Testis (tissue), 2 donors: ENCODE measurements around the gene B3GAT2.

Experiments used
- CTCF ChIP-seq, 3 experiments: fragments of 450-650 bp in 2 of 3; fragments of 200-600 bp in 1 of 3; sonication (generic) in 1 of 3; IDR thresholded peaks; one replicate each; pipeline ENCODE4 v1.5.1; 2016 to 2019; ENCODE audit warnings: antibody characterized with exemption in 3 of 3, mild to moderate bottlenecking in 2 of 3, moderate library complexity in 1 of 3
- POLR2A ChIP-seq: fragments of 450-650 bp; IDR thresholded peaks from one replicate; pipeline ENCODE4 v1.6.1; 2017; ENCODE audit warnings: antibody characterized with exemption, mild to moderate bottlenecking, moderate library complexity

DNA sequence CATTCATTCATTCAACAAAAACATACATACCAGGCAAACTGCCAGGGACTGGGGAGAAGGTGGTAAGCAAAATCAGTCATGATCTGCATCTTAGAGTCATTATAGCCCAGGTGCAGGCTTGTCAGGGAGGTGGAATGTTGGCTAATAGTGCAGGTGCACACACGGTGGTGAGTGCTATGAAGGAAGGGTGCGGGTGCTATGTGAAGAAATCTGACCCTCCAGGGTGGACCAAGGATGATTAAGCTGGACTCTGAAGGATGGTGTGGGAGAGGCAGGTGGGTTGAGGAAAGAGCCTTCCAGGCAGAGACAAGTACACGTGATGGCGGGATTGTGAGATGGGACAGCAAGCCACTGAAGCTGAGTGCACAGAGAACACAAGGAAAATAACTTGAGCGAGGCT is 77.4 kb downstream of the B3GAT2 start:
- TF ChIP-seq CTCF (IDR thresholded peaks at IDR 0.05), result no peak
- no peak for TF ChIP-seq POLR2A
